ENCODE data around the gene ETS1. TPM values are rescaled to one million over a fixed set of nuclear protein-coding genes. Genes with fewer than 3 reads are reported as not detected.

The ETS1 gene
- total RNA-seq, 2 donors from 2014 or later, result 33.6 to 116 TPM

- peak overlapping the region; percentile 99 for H3K4me3 ChIP-seq
- peaks cover 38 to 73% of the 10 kb centered on the region in 2 donors for H3K4me1 ChIP-seq (ENCODE audit: control insufficient read depth in 1 of 2, low read depth in 2 of 2)
- no peak for TF ChIP-seq CTCF (IDR thresholded peaks at IDR 0.05)
- peak overlapping the region; percentile 27 to 99 for H3K27ac ChIP-seq
- H3K27me3 ChIP-seq (replicated peaks; ENCODE audit: insufficient read depth), result no peaks in the 10 kb centered on the region
- H3K9me3 ChIP-seq, result no peaks in the 10 kb centered on the region
- DNase-seq (ENCODE audit: low spot score) (no peak), ATAC-seq (ENCODE audit: insufficient number of reproducible peaks, low FRiP score, low read depth) (no peak)
- no peaks in the 10 kb centered on the region for H3K36me3 ChIP-seq
Measured at GRCh38 chr11:128519338-128519737, 68.0 kb downstream of the ETS1 start.

- no peaks in the 10 kb centered on the region for H3K9me3 ChIP-seq
- no peaks in the 10 kb centered on the region for H3K36me3 ChIP-seq
- no peaks in the 10 kb centered on the region for H3K27me3 ChIP-seq (replicated peaks; ENCODE audit: insufficient read depth)
- no peak for ATAC-seq (ENCODE audit: insufficient number of reproducible peaks, low FRiP score, low read depth)
- no peak for TF ChIP-seq CTCF (IDR thresholded peaks at IDR 0.05)
- no peak for DNase-seq (ENCODE audit: low spot score)
- peak overlapping the region; percentile 99 for H3K4me3 ChIP-seq
- H3K4me1 ChIP-seq (ENCODE audit: control insufficient read depth in 1 of 2, low read depth in 2 of 2), result peaks cover 32 to 73% of the 10 kb centered on the region in 2 donors
- peak overlapping the region; percentile 27 to 99 for H3K27ac ChIP-seq
Measured at GRCh38 chr11:128518493-128519207, 68.7 kb downstream of the ETS1 start.

GRCh38 chr11:128517451-128518230 lies 69.7 kb downstream of the ETS1 start:
- DNase-seq (ENCODE audit: low spot score), result no peak
- H3K27ac ChIP-seq, result peak overlapping the region; percentile 27 to 99
- H3K4me1 ChIP-seq (ENCODE audit: control insufficient read depth in 1 of 2, low read depth in 2 of 2), result peaks cover 24 to 65% of the 10 kb centered on the region in 2 donors
- peaks cover under 1% of the 10 kb centered on the region for H3K36me3 ChIP-seq
- ATAC-seq (ENCODE audit: insufficient number of reproducible peaks, low FRiP score, low read depth), result no peak
- peak overlapping the region; percentile 99 for H3K4me3 ChIP-seq
- H3K9me3 ChIP-seq, result no peaks in the 10 kb centered on the region
- no peaks in the 10 kb centered on the region for H3K27me3 ChIP-seq (replicated peaks; ENCODE audit: insufficient read depth)
- TF ChIP-seq CTCF (IDR thresholded peaks at IDR 0.05), result no peak

- no peaks in the 10 kb centered on the region for H3K27me3 ChIP-seq (replicated peaks; ENCODE audit: insufficient read depth)
- H3K4me1 ChIP-seq (ENCODE audit: control insufficient read depth in 1 of 2, low read depth in 2 of 2), result peaks cover 29 to 71% of the 10 kb centered on the region in 2 donors
- DNase-seq (ENCODE audit: low spot score) (no peak), ATAC-seq (ENCODE audit: insufficient number of reproducible peaks, low FRiP score, low read depth) (no peak)
- peak overlapping the region; percentile 99 for H3K4me3 ChIP-seq
- peak overlapping the region in 1 of 2 donors; percentile 99 for H3K27ac ChIP-seq
- no peak for TF ChIP-seq CTCF (IDR thresholded peaks at IDR 0.05)
- H3K36me3 ChIP-seq, result peaks cover 2% of the 10 kb centered on the region
- H3K9me3 ChIP-seq, result no peaks in the 10 kb centered on the region
Measured at GRCh38 chr11:128516886-128517285, 70.5 kb downstream of the ETS1 start.
